BJ (cell line): ENCODE data around the gene DAB2IP. TPM values are rescaled to one million over a fixed set of nuclear protein-coding genes. Genes with fewer than 3 reads are reported as not detected.

Experiments used
- CTCF ChIA-PET: fragments of 350-600 bp; formaldehyde crosslinking; extraction: SDS; loops from one replicate; lab custom pipeline; 2021; ENCODE audit warnings: antibody characterized with exemption, inconsistent platforms; lab: Yijun Ruan, JAX
- POLR2A ChIA-PET: fragments of 300-600 bp; sonication (Branson Sonifier 250); formaldehyde crosslinking; extraction: SDS; loops from one replicate; lab custom pipeline; 2021; ENCODE audit warnings: antibody characterized with exemption; lab: Charles Lee
- DNase-seq: peaks from one replicate; pipeline ENCODE4 v3.0.0-alpha.2; 2011; ENCODE audit warnings: low read depth
- H3K27me3 ChIP-seq: 2 replicates; pipeline ENCODE4 v1.6.0; 2011; ENCODE audit warnings: low read length; ENCODE audit not compliant: control insufficient read depth, insufficient read depth
- H3K36me3 ChIP-seq: 2 replicates; pipeline ENCODE4 v1.5.1; 2011; ENCODE audit warnings: low read length; ENCODE audit not compliant: control insufficient read depth, insufficient read depth
- H3K4me3 ChIP-seq: 2 replicates; pipeline ENCODE4 v1.5.1; 2011; ENCODE audit warnings: low read depth, mild to moderate bottlenecking, control low read depth, low read length
- polyA plus RNA-seq: library from polyadenylated mRNA; depleted of rRNA; stranded (reverse); fragments of >200 nt; gene quantifications from 2 replicates; pipeline ENCODE4 v1.2.3, GENCODE V29; 2011
- TF ChIP-seq, protein P1 (sequence below): IDR thresholded peaks from 2 replicates; pipeline ENCODE4 v1.5.1; 2011; ENCODE audit warnings: low read depth, mild to moderate bottlenecking, control low read depth, inconsistent platforms, low read length, moderate library complexity; ENCODE audit not compliant: insufficient read depth

Gene DAB2IP
- polyA plus RNA-seq, 1 experiment: 38.1 TPM

DNA sequence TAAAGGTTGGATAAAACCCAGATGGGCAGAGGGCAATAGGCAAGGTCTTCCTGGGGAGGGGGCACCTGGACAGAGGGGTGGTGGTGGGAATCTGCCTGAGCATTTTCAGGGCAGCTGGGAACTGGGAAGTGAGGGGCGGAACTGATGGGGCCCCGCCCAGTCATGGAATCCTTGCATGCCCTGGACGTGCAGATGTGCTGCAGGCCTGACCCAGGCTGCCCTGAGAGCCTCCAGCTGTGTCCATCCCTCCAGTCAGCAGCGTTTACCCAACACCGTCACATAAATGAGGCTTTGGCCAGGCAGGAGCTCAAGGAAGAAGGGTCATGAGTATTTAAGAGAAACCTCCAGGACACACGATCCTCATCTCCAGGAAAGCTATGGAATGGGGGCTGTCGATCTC lies 70.3 kb downstream of the DAB2IP start:
- TF ChIP-seq, protein P1, sequence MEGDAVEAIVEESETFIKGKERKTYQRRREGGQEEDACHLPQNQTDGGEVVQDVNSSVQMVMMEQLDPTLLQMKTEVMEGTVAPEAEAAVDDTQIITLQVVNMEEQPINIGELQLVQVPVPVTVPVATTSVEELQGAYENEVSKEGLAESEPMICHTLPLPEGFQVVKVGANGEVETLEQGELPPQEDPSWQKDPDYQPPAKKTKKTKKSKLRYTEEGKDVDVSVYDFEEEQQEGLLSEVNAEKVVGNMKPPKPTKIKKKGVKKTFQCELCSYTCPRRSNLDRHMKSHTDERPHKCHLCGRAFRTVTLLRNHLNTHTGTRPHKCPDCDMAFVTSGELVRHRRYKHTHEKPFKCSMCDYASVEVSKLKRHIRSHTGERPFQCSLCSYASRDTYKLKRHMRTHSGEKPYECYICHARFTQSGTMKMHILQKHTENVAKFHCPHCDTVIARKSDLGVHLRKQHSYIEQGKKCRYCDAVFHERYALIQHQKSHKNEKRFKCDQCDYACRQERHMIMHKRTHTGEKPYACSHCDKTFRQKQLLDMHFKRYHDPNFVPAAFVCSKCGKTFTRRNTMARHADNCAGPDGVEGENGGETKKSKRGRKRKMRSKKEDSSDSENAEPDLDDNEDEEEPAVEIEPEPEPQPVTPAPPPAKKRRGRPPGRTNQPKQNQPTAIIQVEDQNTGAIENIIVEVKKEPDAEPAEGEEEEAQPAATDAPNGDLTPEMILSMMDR: no peak
- no peak for DNase-seq
- no peaks in the 10 kb centered on the region for H3K27me3 ChIP-seq
- no peak overlapping the region for H3K4me3 ChIP-seq
- no peaks in the 10 kb centered on the region for H3K36me3 ChIP-seq
- ChIA-PET CTCF (interaction anchor here (0.8 to 2.6 kb wide), 6 partner anchors 14 to 377 kb away, joined by 3 to 8 read pairs (median 4); no protein-coding TSS in a partner anchor), POLR2A (interaction anchor here (0.6 kb wide), 1 partner anchor 1184 kb away, joined by 3 read pairs; no protein-coding TSS in a partner anchor)

DNA sequence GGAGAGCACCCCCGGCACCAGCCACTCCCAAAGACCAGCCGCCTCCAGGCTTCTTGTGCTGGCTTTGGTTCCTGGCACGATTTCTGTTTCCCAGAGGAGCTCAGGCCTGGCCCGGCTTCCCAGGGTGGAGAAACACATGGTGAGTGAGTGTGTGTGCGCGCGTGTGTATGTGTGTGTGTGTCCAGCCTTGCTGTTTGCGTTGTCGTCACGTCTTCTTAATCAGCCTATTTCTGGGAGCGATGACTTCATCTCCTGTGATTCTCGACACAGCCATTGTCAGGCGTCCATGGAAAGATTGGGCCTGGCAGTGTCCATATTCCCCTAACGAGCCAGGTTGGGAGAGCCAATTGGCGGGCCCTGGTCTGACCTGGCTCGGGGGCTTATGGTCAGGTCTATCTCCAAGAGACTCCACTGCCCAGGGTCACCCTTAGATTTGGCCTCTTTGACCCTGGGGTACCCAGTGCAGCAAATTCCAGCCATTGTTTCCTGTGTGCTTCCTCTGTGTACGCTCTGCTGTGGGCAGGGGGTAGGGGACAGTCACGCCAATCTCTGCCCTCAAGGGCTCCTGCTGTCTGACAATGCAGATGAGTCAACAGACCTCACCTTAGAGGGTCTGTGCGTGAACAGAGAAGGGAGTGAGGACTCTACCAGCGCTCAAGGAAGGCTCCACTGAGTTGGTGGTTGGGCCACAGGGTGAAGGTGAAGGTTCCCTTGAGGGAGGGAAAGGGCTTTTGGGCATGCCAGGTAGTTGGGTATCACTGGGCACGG lies 73.8 kb downstream of the DAB2IP start:
- CTCF ChIA-PET: interaction anchor here (0.6 to 2.1 kb wide), 7 partner anchors 9 to 239 kb away, joined by 3 to 9 read pairs (median 4); no protein-coding TSS in a partner anchor
- POLR2A ChIA-PET: interaction anchor here (0.6 kb wide), 1 partner anchor 22 kb away, joined by 5 read pairs; no protein-coding TSS in a partner anchor
- H3K36me3 ChIP-seq: no peaks in the 10 kb centered on the region
- DNase-seq: peak; percentile 97
- H3K4me3 ChIP-seq: no peak overlapping the region
- TF ChIP-seq, protein P1: no peak
- no peaks in the 10 kb centered on the region for H3K27me3 ChIP-seq

DNA sequence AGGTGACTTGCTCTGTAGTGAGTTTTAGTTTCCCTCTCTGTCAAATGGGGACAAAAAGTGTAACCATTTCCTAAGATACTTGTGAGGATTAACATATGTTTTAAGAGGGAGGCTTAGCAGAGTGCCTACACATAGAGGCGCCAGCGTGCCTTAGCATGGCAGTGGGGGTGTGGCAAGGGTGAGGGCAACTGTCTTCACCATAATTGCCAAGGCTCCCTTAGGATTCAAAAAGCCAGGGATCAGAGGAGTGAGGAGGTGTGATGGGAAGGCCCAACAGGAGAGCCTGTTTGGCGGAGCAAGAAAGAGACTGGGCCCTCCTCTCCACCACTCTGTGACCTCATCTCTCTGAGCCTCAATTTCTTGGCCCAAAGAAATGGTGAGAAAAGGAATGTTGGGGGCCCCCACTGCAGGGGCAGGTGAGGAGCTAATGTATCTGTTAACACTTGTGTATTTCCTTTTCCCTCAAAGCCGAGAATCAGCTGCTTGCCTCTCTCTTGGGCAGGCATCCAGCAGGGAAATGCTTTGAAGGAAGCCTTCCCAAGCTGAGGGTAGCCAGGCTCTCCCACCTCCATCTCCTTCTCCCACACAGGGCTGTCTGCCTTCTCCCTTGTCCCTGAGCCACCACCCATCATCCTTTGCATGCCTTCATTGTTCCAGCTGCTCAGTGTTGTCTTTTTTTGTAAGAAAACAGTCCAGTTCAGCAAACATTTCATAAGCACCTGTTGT lies 76.0 kb downstream of the DAB2IP start:
- TF ChIP-seq, protein P1: no peak
- Histone ChIP-seq H3K4me3 (no peak overlapping the region), H3K27me3 (no peaks in the 10 kb centered on the region), H3K36me3 (no peaks in the 10 kb centered on the region)
- ChIA-PET CTCF (interaction anchor here (2.1 kb wide), 1 partner anchor 7 kb away, joined by 9 read pairs; no protein-coding TSS in a partner anchor), POLR2A (no interaction called here)
- no peak for DNase-seq

DNA sequence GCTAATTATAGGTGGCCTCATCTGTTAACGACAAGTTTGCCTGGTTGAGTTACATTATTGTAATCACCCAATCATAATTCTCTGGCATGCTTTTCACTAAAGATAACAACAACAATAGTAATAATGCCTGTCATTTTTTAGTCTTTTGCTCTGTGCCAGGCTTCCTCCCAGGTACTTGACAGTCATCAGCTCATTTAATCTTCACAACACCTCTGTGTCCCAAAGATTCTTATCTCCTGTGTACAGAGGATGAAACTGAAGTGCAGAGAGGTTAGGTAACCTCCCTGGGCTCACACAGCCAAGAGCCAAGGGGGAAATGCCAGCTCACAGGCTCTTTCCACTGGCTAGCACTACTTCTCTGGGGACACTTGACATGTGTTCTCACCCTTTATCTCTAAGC lies 77.5 kb downstream of the DAB2IP start:
- ChIA-PET CTCF (no interaction called here), POLR2A (no interaction called here)
- Histone ChIP-seq H3K27me3 (no peaks in the 10 kb centered on the region), H3K4me3 (no peak overlapping the region), H3K36me3 (no peaks in the 10 kb centered on the region)
- TF ChIP-seq, protein P1: no peak
- DNase-seq: no peak
